GM19438 (cell line): Measurements from ENCODE around the gene SMAP1.

Experiments used
- ATAC-seq: cut with Tn5 transposase; IDR thresholded peaks from one replicate; pipeline ENCODE4 v1.9.1; 2021; ENCODE audit warnings: low read depth; ENCODE audit not compliant: unreplicated experiment

SMAP1 gene

GRCh38 chr6:70667711-70668498 is at the start of gene SMAP1:
Gene SMAP1, plus strand, starts transcription at chr6:70667883. Its CDS starts 141 bp downstream, at chr6:70668024.
- ATAC-seq = peak; percentile 91

- ATAC-seq = no peak
These were observed 46.9 kb upstream of the SMAP1 start for GRCh38 chr6:70620746-70621145.

DNA sequence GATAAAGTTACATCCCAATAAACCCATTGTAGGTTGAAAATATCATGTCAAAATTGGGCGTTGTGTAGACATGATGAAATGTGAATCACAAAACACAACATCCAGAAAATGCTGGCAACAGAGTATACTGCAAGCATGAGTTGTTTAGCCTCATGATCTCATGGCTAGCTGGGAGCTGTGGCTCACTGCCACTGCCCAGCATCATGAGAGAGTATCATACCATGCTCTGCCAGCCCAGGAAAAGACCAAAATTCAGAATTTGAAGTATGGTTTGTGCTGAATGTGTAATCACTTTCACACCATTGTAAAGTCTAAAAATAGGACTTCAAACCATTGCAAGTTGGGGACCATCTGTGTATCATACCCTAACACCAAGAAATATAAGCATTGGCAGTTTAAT is 45.2 kb upstream of the SMAP1 start:
- ATAC-seq = no peak

DNA sequence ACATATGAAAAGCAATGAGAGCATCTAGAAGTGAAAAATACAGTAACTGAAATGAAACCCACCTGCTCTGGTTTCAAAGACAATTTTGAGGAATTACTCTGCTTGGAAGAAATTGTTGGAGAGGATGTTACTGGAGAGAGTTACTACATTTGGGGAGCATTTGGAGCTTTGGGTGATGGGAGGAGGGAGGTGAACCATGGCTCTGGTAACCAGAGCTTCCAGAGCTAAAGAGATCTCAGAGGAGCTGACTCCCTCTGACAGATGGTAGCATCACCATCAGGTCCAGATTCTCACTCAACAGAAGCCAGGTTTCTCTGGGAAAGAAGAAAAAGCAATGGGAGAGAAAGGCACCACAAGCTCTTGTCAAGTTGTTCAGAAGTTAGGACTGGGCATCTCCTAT is 42.2 kb upstream of the SMAP1 start:
- no peak for ATAC-seq

DNA sequence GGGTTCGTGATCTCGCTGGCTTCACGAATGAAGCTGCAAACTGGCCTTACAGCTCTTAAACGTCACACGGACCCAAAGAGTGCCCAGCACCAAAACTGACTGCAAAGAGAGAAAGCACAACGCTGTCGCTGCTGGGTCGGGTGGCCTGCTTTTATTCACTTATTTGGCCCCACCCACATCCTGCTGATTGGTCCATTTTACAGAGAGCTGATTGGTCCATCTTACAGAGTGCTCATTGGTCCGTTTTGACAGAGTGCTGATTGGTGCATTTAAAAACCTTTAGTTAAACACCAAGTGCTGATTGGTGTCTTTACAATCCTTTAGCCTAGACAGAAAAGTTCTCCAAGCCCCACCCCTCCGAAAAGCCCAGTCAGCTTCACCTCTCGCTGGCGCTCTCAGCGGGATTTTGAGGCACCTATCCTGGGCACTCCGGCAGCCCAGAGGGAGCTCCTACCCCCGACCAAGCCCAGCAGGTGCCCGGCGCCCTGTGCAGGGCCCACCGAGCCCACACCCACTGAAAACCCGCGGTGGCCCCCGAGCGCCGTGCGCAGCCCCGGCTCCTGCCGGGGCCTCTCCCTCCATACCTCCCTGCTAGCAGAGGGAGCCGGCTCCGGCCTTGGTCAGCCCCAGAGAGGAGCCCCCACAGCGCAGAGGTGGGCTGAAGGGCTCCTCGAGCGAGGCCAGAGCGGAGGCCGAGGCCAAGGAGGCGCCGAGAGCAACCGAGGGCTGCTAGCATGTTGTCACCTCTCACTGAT is 40.0 kb upstream of the SMAP1 start:
- ATAC-seq = no peak

- no peak for ATAC-seq
These were observed 37.8 kb upstream of the SMAP1 start for GRCh38 chr6:70629929-70630328.

GRCh38 chr6:70633870-70634269 is 33.8 kb upstream of the SMAP1 start:
- ATAC-seq = no peak

DNA sequence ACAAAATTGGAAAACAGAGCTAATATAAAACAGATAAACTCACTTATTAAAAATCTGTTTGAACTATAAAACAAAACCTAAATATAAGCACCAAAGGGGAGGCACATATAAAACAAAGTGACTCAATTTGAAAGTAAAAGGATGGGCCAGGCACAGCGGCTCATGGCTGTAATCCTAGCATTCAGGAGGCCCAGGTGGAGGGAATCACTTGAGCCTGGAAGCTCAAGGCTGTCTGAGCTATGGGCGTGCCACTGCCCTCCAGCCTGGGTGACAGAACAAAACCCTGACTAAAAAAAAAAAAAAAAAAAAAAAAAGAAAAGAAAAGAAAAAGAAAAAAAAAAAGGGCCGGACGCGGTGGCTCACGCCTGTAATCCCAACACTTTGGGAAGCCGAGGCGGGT is 31.1 kb upstream of the SMAP1 start:
- no peak for ATAC-seq

GRCh38 chr6:70638468-70638867 is 29.2 kb upstream of the SMAP1 start:
- ATAC-seq = no peak

DNA sequence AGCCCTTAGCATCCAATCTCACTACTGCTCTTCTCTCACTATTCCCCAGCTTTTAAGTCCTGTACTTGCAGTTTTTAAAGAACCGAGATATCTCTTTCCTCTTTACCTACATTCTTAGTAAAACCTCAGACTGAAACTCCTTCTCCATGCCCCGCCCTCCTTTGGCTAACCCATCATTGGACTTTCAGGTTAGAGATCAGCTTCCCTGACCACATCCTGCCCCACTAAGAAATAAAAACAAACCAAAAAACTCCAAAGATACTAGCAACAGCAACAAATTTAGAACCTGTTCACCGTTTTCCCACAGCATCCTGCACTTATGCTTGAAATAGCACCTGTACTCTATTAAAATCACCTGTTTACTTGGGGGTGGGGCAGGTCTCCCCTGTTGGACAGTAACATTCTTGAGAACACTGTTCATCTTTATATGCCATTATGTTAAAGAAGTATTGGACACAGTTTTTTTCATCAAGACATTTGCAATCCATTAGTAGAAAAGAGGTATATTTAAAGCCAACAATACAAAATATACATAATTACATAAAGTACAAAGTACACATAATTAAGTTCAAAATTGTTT is 16.3 kb upstream of the SMAP1 start:
- peak; percentile 95 for ATAC-seq

GRCh38 chr6:70652216-70652615 is 15.5 kb upstream of the SMAP1 start:
- no peak for ATAC-seq

GRCh38 chr6:70657706-70658105 is 10.0 kb upstream of the SMAP1 start:
- ATAC-seq = no peak

DNA sequence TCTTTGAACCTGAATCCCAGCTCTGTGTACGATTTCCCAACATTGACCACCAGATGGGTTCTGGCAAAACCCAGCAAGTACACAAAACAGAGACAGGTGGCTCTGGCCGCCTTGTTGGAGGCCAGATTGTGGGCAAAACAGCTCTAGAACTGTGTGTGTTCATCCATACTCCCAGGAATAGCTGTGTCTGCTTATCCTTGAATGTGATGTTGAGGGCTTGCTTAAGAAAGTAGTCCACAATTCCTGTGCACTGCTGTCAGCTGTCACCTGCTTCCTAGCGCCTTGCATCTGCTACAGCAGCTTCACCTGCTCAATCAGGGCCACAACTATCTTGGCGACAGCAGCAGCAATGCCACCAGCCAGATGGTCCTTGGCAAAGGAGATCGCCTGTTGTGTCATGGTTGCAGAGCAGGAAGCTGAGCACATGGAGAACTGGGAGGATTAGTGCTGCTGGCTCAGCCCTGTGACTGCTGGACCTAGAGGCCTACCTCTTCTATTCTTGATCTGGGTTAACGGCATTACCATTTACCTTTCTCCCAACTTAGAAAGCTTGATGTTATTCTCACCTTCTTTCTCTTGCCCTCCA is 3.7 kb upstream of the SMAP1 start:
- no peak for ATAC-seq

DNA sequence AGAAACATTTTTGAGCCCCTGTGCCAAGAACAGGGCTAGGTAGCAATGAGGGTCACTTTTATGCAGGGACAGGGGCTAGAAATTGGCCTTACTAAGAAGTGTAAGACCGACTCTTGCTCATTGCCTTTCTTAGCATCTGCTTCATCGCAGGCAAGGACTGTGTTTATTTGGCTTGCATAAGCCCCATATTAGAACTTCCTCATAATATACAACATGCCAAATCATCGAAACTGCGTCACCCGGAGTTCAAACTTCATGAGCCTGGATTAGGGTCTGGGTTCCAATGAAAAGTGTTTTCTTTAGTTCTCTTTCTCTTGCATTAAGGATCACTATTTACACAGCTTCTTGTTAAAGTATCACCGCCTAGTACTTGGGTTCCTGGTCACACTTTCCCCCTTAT is 977 bp upstream of the SMAP1 start:
- no peak for ATAC-seq

- ATAC-seq = peak; percentile 6
These were observed 400 bp upstream of the SMAP1 start for GRCh38 chr6:70667256-70667710.

- ATAC-seq = peak; percentile 36
These were observed 773 bp downstream of the SMAP1 start for GRCh38 chr6:70668499-70668812.

GRCh38 chr6:70669133-70669532 is 1.4 kb downstream of the SMAP1 start:
- no peak for ATAC-seq

GRCh38 chr6:70672549-70672948 is 4.9 kb downstream of the SMAP1 start:
- ATAC-seq = no peak

DNA sequence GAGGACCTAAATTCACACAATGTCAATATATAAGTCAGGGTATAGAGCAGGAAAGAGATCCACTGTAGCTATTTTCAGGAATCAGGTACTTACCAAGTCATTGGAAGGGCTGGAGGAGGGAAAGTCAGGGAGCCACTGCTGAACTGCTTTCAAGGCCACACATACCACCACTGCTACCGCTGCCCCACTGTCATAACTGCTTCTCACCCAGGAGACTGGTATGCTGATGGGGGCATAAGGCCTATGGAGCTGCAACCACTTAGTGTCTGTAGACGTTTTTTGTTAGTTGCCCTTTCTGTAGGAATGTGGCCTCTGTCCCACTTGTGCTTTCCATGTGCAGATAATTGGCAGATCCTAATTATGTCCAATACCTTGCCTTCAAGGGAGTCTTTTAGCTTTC is 5.4 kb downstream of the SMAP1 start:
- no peak for ATAC-seq

GRCh38 chr6:70673601-70674000 is 5.9 kb downstream of the SMAP1 start:
- ATAC-seq = no peak

GRCh38 chr6:70675822-70676221 is 8.1 kb downstream of the SMAP1 start:
- ATAC-seq = no peak
